ENCODE data around the gene RTN4.

GRCh38 chr2:54983345-54984220, 66.7 kb downstream of the RTN4 start:
- no peak for TF ChIP-seq POLR2AphosphoS5 (IDR thresholded peaks at IDR 0.05; ENCODE audit: low read depth, low read length)
- TF ChIP-seq REST (IDR thresholded peaks at IDR 0.05; ENCODE audit: insufficient read depth in 1 of 2, low read depth in 2 of 2, low read length in 2 of 2) = no peak

Data from PFSK-1 (cell line).